HG02973 (cell line): Measurements from ENCODE around the gene TBCK.

ENCODE experiments used
- ATAC-seq: cut with Tn5 transposase; IDR thresholded peaks from one replicate; pipeline ENCODE4 v1.9.1; 2021; ENCODE audit warnings: moderate library complexity; ENCODE audit not compliant: unreplicated experiment

The TBCK gene

GRCh38 chr4:106315968-106316772 is at the start of gene TBCK, which contains the start of gene AIMP1:
TSS of gene TBCK (minus strand) at chr4:106316209. CDS start at chr4:106308960, 7,249 bp downstream.
TSS of gene AIMP1 (plus strand) at chr4:106316550. CDS start at chr4:106325010, 8,460 bp downstream.
- ATAC-seq: peak; percentile 83

GRCh38 chr4:106365613-106366012 is 49.6 kb upstream of the TBCK start:
- ATAC-seq: no peak

GRCh38 chr4:106364282-106364681 is 48.3 kb upstream of the TBCK start:
- no peak for ATAC-seq

GRCh38 chr4:106362086-106362825 is 46.2 kb upstream of the TBCK start:
- ATAC-seq: no peak

GRCh38 chr4:106358899-106359298 is 42.9 kb upstream of the TBCK start:
- ATAC-seq: no peak

- no peak for ATAC-seq
These were observed 39.2 kb upstream of the TBCK start for GRCh38 chr4:106355193-106355592.

GRCh38 chr4:106353786-106354185 is 37.8 kb upstream of the TBCK start:
- no peak for ATAC-seq

GRCh38 chr4:106351016-106351415 is 35.0 kb upstream of the TBCK start:
- ATAC-seq: no peak

- ATAC-seq: no peak
These were observed 31.2 kb upstream of the TBCK start for GRCh38 chr4:106347167-106347566.

- no peak for ATAC-seq
These were observed 28.6 kb upstream of the TBCK start for GRCh38 chr4:106344647-106344970.

GRCh38 chr4:106343865-106344646 is 28.0 kb upstream of the TBCK start:
- no peak for ATAC-seq

- no peak for ATAC-seq
These were observed 24.8 kb upstream of the TBCK start for GRCh38 chr4:106340774-106341173.

GRCh38 chr4:106339431-106339830 is 23.4 kb upstream of the TBCK start:
- no peak for ATAC-seq

- no peak for ATAC-seq
These were observed 22.7 kb upstream of the TBCK start for GRCh38 chr4:106338671-106339070.

- ATAC-seq: no peak
These were observed 21.9 kb upstream of the TBCK start for GRCh38 chr4:106337916-106338315.

GRCh38 chr4:106336618-106337017 is 20.6 kb upstream of the TBCK start:
- ATAC-seq: no peak

- ATAC-seq: no peak
These were observed 18.9 kb upstream of the TBCK start for GRCh38 chr4:106334741-106335470.

GRCh38 chr4:106333186-106333585 is 17.2 kb upstream of the TBCK start:
- ATAC-seq: no peak

GRCh38 chr4:106329041-106329618 is 13.1 kb upstream of the TBCK start:
- peak; percentile 85 for ATAC-seq

- ATAC-seq: no peak
These were observed 9.8 kb upstream of the TBCK start for GRCh38 chr4:106325800-106326199.
